Measurements from ENCODE around the gene GPR89A. TPM values are rescaled to one million over a fixed set of nuclear protein-coding genes. Genes with fewer than 3 reads are reported as not detected.

Gene GPR89A
- total RNA-seq, 1 experiment from 2014 or later = 21.5 TPM

- Histone ChIP-seq H3K27ac (ENCODE audit: low read length) (no peak overlapping the region), H3K27me3 (ENCODE audit: control insufficient read depth, insufficient read depth, low read length) (no peaks in the 10 kb centered on the region), H3K4me1 (ENCODE audit: control insufficient read depth, insufficient read depth, low read length) (peaks cover 8% of the 10 kb centered on the region; the same call in 1 of the 2 replicates), H3K4me3 (ENCODE audit: low read depth in 2 of 2, low read length in 2 of 2) (no peak overlapping the region), H3K9me3 (ENCODE audit: control insufficient read depth, insufficient read depth, low read depth, low read length) (no peaks in the 10 kb centered on the region), H3K36me3 (ENCODE audit: control insufficient read depth, insufficient read depth, low read length) (no peaks in the 10 kb centered on the region)
- ChIA-PET CTCF (no interaction called here), POLR2A (no interaction called here)
- intact Hi-C loops (cut with micrococcal nuclease; ENCODE audit: unreplicated experiment) = no loop called here
- no TSS peak for BruUV-seq (replicated peaks)
- in situ Hi-C loops (cut with HindIII; ENCODE audit: low pct_unique_long_range_greater_than_20kb, low sequenced_read_pairs) = no loop called here
- no peak for ATAC-seq
- no peak for TF ChIP-seq TCF7L2 (IDR thresholded peaks at IDR 0.05; ENCODE audit: low read depth, low read length)
- no peak for TF ChIP-seq POLR2AphosphoS5 (IDR thresholded peaks at IDR 0.05; ENCODE audit: low read depth, low read length)
- TF ChIP-seq, protein P1, sequence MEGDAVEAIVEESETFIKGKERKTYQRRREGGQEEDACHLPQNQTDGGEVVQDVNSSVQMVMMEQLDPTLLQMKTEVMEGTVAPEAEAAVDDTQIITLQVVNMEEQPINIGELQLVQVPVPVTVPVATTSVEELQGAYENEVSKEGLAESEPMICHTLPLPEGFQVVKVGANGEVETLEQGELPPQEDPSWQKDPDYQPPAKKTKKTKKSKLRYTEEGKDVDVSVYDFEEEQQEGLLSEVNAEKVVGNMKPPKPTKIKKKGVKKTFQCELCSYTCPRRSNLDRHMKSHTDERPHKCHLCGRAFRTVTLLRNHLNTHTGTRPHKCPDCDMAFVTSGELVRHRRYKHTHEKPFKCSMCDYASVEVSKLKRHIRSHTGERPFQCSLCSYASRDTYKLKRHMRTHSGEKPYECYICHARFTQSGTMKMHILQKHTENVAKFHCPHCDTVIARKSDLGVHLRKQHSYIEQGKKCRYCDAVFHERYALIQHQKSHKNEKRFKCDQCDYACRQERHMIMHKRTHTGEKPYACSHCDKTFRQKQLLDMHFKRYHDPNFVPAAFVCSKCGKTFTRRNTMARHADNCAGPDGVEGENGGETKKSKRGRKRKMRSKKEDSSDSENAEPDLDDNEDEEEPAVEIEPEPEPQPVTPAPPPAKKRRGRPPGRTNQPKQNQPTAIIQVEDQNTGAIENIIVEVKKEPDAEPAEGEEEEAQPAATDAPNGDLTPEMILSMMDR (IDR thresholded peaks at IDR 0.05) = no peak
- DNase-seq (ENCODE audit: low read depth, low spot score) = no peak
Measured at GRCh38 chr1:145702826-145703225, 95.0 kb downstream of the GPR89A start.

DNA sequence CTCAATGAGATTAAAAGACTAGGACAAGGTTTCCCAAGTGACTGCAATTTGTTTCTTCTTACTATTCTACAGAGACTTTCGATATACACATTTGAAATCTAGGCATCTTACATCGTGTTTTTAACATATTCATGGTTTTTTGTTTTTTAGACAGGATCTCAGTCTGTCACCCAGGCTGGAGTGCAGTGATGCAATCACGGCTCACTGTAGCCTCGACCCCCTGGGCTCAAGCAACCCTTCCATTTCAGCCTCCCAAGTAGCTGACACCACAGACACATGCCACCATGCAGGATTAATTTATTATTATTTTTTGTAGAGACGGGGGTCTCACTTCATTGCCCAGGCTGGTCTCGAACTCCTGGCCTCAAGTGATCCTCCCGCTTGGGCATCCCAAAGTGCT lies 97.8 kb downstream of the GPR89A start:
- ChIA-PET POLR2A (no interaction called here), CTCF (no interaction called here)
- DNase-seq (ENCODE audit: low read depth, low spot score) (no peak), ATAC-seq (no peak)
- no peaks in the 10 kb centered on the region for H3K9me3 ChIP-seq (ENCODE audit: control insufficient read depth, insufficient read depth, low read depth, low read length)
- H3K27ac ChIP-seq (ENCODE audit: low read length) = no peak overlapping the region
- H3K4me1 ChIP-seq (ENCODE audit: control insufficient read depth, insufficient read depth, low read length) = peaks cover 12% of the 10 kb centered on the region
- BruUV-seq (replicated peaks) = no TSS peak
- no peak overlapping the region for H3K4me3 ChIP-seq (ENCODE audit: low read depth in 2 of 2, low read length in 2 of 2)
- in situ Hi-C loops (cut with HindIII; ENCODE audit: low pct_unique_long_range_greater_than_20kb, low sequenced_read_pairs) (no loop called here), intact Hi-C loops (cut with micrococcal nuclease; ENCODE audit: unreplicated experiment) (no loop called here)
- no peaks in the 10 kb centered on the region for H3K27me3 ChIP-seq (ENCODE audit: control insufficient read depth, insufficient read depth, low read length)
- no peak for TF ChIP-seq REST (IDR thresholded peaks at IDR 0.05; ENCODE audit: insufficient read depth in 1 of 2, low read depth in 2 of 2, low read length in 1 of 2)
- no peak for TF ChIP-seq SIN3A (IDR thresholded peaks at IDR 0.05; ENCODE audit: borderline replicate concordance, insufficient read depth, low read depth, low read length)
- no peak for TF ChIP-seq POLR2AphosphoS5 (IDR thresholded peaks at IDR 0.05; ENCODE audit: low read depth, low read length)
- TF ChIP-seq, protein P1 (IDR thresholded peaks at IDR 0.05) = no peak
- no peaks in the 10 kb centered on the region for H3K36me3 ChIP-seq (ENCODE audit: control insufficient read depth, insufficient read depth, low read length)
